Lower leg skin (tissue), 3 donors: ENCODE measurements around the gene MAPKAPK3.

Source experiments
- POLR2A ChIP-seq, 2 donors: fragments of 450-650 bp; IDR thresholded peaks; one replicate each; pipeline ENCODE4 v1.6.1; 2016 to 2017; ENCODE audit warnings: antibody characterized with exemption in 2 of 2, mild to moderate bottlenecking in 1 of 2, moderate library complexity in 1 of 2
- TF ChIP-seq, protein P1 (sequence below), 3 donors: fragments of 450-650 bp; IDR thresholded peaks; one replicate each; pipeline ENCODE4 v1.5.1; 2016; ENCODE audit warnings: antibody characterized with exemption in 3 of 3, mild to moderate bottlenecking in 3 of 3, moderate library complexity in 2 of 3

DNA sequence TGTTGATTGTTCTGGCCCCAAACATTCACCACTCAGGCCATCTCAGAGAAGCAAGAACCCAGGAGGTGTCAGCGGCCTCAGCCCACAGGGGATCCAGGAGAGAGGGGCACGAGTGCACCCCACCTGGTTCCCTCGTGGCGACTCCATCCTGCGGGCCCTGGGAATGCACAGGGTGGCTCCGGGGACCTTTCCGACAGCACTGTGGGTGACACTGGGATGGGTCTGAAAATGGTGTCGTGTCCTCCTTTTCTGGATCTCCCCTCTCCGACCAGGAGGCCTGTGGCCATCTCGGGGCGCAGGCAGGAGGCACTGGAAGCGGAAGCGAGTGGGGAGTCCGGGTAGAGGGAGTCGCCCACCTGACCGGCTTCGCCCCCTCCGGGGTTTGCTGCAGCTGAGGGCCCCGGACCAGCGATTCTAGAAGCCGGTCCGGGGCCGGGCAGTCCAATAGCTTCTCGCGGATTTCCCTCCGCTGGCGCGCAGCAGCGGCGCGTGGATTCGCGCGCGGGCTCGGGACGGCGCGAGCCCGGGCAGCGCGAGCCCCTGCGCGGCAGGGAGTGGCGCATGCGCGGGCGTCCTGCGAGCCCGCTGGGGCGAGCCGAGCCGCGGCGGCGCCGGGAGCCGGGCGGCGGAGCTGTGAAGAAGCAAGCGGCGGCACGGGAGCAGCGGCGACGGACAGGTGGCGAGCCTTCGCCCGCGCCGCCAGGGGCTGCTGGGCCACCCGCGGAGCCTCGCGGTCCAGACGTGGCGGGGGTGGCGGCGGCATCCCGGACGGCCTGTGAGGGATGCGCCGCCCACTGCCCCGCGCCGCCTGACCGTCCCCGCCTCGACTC lies 57.6 kb downstream of the MAPKAPK3 start, which contains the start of gene DOCK3:
- TF ChIP-seq POLR2A (IDR thresholded peaks at IDR 0.05): no peak
- TF ChIP-seq, protein P1, sequence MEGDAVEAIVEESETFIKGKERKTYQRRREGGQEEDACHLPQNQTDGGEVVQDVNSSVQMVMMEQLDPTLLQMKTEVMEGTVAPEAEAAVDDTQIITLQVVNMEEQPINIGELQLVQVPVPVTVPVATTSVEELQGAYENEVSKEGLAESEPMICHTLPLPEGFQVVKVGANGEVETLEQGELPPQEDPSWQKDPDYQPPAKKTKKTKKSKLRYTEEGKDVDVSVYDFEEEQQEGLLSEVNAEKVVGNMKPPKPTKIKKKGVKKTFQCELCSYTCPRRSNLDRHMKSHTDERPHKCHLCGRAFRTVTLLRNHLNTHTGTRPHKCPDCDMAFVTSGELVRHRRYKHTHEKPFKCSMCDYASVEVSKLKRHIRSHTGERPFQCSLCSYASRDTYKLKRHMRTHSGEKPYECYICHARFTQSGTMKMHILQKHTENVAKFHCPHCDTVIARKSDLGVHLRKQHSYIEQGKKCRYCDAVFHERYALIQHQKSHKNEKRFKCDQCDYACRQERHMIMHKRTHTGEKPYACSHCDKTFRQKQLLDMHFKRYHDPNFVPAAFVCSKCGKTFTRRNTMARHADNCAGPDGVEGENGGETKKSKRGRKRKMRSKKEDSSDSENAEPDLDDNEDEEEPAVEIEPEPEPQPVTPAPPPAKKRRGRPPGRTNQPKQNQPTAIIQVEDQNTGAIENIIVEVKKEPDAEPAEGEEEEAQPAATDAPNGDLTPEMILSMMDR (IDR thresholded peaks at IDR 0.05): no peak
